HCT116 (cell line): ENCODE data around the gene BRSK2. TPM values are rescaled to one million over a fixed set of nuclear protein-coding genes. Genes with fewer than 3 reads are reported as not detected.

ENCODE experiments used
- ATAC-seq: fragments of 200-7000 bp; cut with Tn5 transposase; 2 replicates; pipeline ENCODE4 v1.9.1; 2020; ENCODE audit warnings: mild to moderate bottlenecking, moderate library complexity
- BruUV-seq: library from RNA; stranded (reverse); fragments of 400-500 nt; replicated peaks from 2 replicates; lab custom pipeline; 2021; lab: Mats Ljungman, UMichigan
- CTCF ChIA-PET: fragments of 300-600 bp; sonication (Branson Sonifier 250); formaldehyde crosslinking; loops from one replicate; lab custom pipeline; 2021; ENCODE audit warnings: antibody characterized with exemption; lab: Charles Lee
- POLR2A ChIA-PET: fragments of 300-600, 350-600 bp; sonication (Branson Sonifier 250); formaldehyde crosslinking; loops from one replicate; lab custom pipeline; 2021; ENCODE audit warnings: antibody characterized with exemption; lab: Charles Lee
- RAD21 ChIA-PET, 2 experiments: fragments of 300-600 bp; sonication (Branson Sonifier 250); formaldehyde crosslinking; loops; one replicate each; lab custom pipeline; 2023; ENCODE audit warnings: low total read pairs in 2 of 2; ENCODE audit not compliant: uncharacterized antibody in 2 of 2, unreplicated experiment in 2 of 2, low non-redundant PET in 1 of 2; lab: Charles Lee
- DNase-seq: peaks from one replicate; pipeline ENCODE4 v3.0.0-alpha.2; 2010; ENCODE audit warnings: low read depth, low spot score
- H2AFZ ChIP-seq: fragments of 200-600 bp; shearing (Covaris generic), sonication (generic); 2 replicates; pipeline ENCODE4 v1.6.1; 2017; ENCODE audit warnings: low read depth, mixed run types, mixed read lengths, antibody characterized with exemption, low read length; ENCODE audit not compliant: poor library complexity, severe bottlenecking
- H3K27ac ChIP-seq: 2 replicates; pipeline ENCODE4 v1.5.1; 2012; ENCODE audit warnings: low read depth, low read length
- H3K27me3 ChIP-seq: fragments of 200-600 bp; sonication (generic); 2 replicates; pipeline ENCODE4 v1.6.1; 2016; ENCODE audit warnings: mixed run types, low read length, mixed read lengths; ENCODE audit not compliant: insufficient read depth
- H3K36me3 ChIP-seq, 2 experiments: fragments of 200-500 bp in 1 of 2; fragments of 200-600 bp in 1 of 2; sonication (Bioruptor generic) in 1 of 2; sonication (generic) in 1 of 2; 2 replicates each; pipeline versions ENCODE4 v1.5.1 to v1.6.1; 2014 to 2016; ENCODE audit warnings: low read length in 2 of 2, inconsistent platforms in 1 of 2, mixed read lengths in 1 of 2, mixed run types in 1 of 2; ENCODE audit not compliant: insufficient read depth in 2 of 2, control insufficient read depth in 1 of 2
- H3K4me1 ChIP-seq, 2 experiments: fragments of 200-600 bp in 1 of 2; sonication (generic) in 1 of 2; 2 replicates each; pipeline versions ENCODE4 v1.5.1 to v1.6.1; 2012 to 2017; ENCODE audit warnings: low read length in 2 of 2, inconsistent platforms in 1 of 2, mild to moderate bottlenecking in 1 of 2, mixed read lengths in 1 of 2, mixed run types in 1 of 2, moderate library complexity in 1 of 2; ENCODE audit not compliant: insufficient read depth in 2 of 2, control insufficient read depth in 1 of 2
- H3K4me2 ChIP-seq: fragments of 200-600 bp; sonication (generic); 2 replicates; pipeline ENCODE4 v1.6.1; 2017; ENCODE audit warnings: mixed run types, low read length, mixed read lengths
- H3K4me3 ChIP-seq, 2 experiments: fragments of 200-600 bp in 1 of 2; sonication (generic) in 1 of 2; replicated peaks in 1 of 2; 2 replicates each; pipeline ENCODE4 v1.5.1; 2011 to 2016; ENCODE audit warnings: low read length in 2 of 2, control low read depth in 1 of 2, low read depth in 1 of 2, mild to moderate bottlenecking in 1 of 2, mixed read lengths in 1 of 2, mixed run types in 1 of 2
- H3K79me2 ChIP-seq: fragments of 200-600 bp; sonication (generic); 2 replicates; pipeline ENCODE4 v1.6.1; 2017; ENCODE audit warnings: mild to moderate bottlenecking, mixed run types, low read length, moderate library complexity, mixed read lengths; ENCODE audit not compliant: insufficient read depth
- H3K9ac ChIP-seq: fragments of 200-600 bp; sonication (generic); 2 replicates; pipeline ENCODE4 v1.6.1; 2016; ENCODE audit warnings: low read length, mixed read lengths
- H3K9me2 ChIP-seq: fragments of 200-600 bp; sonication (generic), shearing (Covaris generic); 2 replicates; pipeline ENCODE4 v1.6.1; 2017; ENCODE audit warnings: mixed run types, mild to moderate bottlenecking, moderate library complexity; ENCODE audit not compliant: insufficient read depth
- H3K9me3 ChIP-seq, 2 experiments: fragments of 200-500 bp in 1 of 2; fragments of 200-600 bp in 1 of 2; sonication (Bioruptor generic) in 1 of 2; sonication (generic) in 1 of 2; 2 replicates each; pipeline ENCODE4 v1.6.1; 2014 to 2017; ENCODE audit warnings: low read length in 2 of 2, mixed read lengths in 2 of 2, inconsistent platforms in 1 of 2, low read depth in 1 of 2, mild to moderate bottlenecking in 1 of 2, mixed run types in 1 of 2, moderate library complexity in 1 of 2; ENCODE audit not compliant: control insufficient read depth in 1 of 2, insufficient read depth in 1 of 2
- H4K20me1 ChIP-seq: fragments of 200-600 bp; sonication (generic), shearing (Covaris generic); 2 replicates; pipeline ENCODE4 v1.6.1; 2017; ENCODE audit warnings: mixed run types, mild to moderate bottlenecking, moderate library complexity; ENCODE audit not compliant: insufficient read depth
- CEBPB ChIP-seq: IDR thresholded peaks from 2 replicates; pipeline ENCODE4 v1.6.1; 2012; ENCODE audit warnings: low read depth
- EGR1 ChIP-seq: IDR thresholded peaks from 2 replicates; pipeline ENCODE4 v1.6.1; 2012; ENCODE audit warnings: low read depth
- EZH2phosphoT487 ChIP-seq: fragments of 200-600 bp; IDR thresholded peaks from 2 replicates; pipeline ENCODE4 v1.6.1; 2018; ENCODE audit warnings: antibody characterized with exemption, borderline replicate concordance
- FOSL1 ChIP-seq: IDR thresholded peaks from 2 replicates; pipeline ENCODE4 v1.6.1; 2012; ENCODE audit warnings: low read depth
- JUND ChIP-seq: IDR thresholded peaks from 2 replicates; pipeline ENCODE4 v1.6.1; 2012
- MAX ChIP-seq: IDR thresholded peaks from 2 replicates; pipeline ENCODE4 v1.6.1; 2012
- POLR2A ChIP-seq: IDR thresholded peaks from 2 replicates; pipeline ENCODE4 v1.7.0; 2011; ENCODE audit warnings: borderline replicate concordance; ENCODE audit not compliant: insufficient read depth, insufficient read length; ENCODE audit errors: extremely low read depth
- REST ChIP-seq: IDR thresholded peaks from 2 replicates; pipeline ENCODE4 v1.6.1; 2012; ENCODE audit warnings: low read depth
- ZNF274 ChIP-seq: fragments of 200-500 bp; sonication (Bioruptor generic); IDR thresholded peaks from 2 replicates; pipeline ENCODE4 v1.6.1; 2014; ENCODE audit warnings: mild to moderate bottlenecking, low read depth, low read length, inconsistent platforms
- intact Hi-C: fragments of 100-400 bp; cut with micrococcal nuclease; formaldehyde crosslinking; loops from 2 replicates; pipeline ENCODE4 v1.10.0; 2022
- total RNA-seq: library from RNA; stranded (reverse); gene quantifications from one replicate; pipeline ENCODE4 v1.2.1, GENCODE V29; 2021; ENCODE audit not compliant: unreplicated experiment

The BRSK2 gene
- total RNA-seq, 1 experiment from 2014 or later = 14.0 TPM

GRCh38 chr11:1400317-1401170, 10.8 kb downstream of the BRSK2 start:
- Histone ChIP-seq H3K4me2 (no peak overlapping the region), H3K9ac (no peak overlapping the region), H2AFZ (no peak overlapping the region), H3K4me3 (no peak overlapping the region), H3K36me3 (no peaks in the 10 kb centered on the region), H3K9me3 (no peaks in the 10 kb centered on the region), H3K27me3 (no peaks in the 10 kb centered on the region), H3K27ac (no peak overlapping the region), H3K4me1 (no peaks in the 10 kb centered on the region), H3K79me2 (no peaks in the 10 kb centered on the region), H3K9me2 (no peaks in the 10 kb centered on the region), H4K20me1 (no peaks in the 10 kb centered on the region)
- TF ChIP-seq MAX (no peak), JUND (no peak), FOSL1 (no peak), EGR1 (no peak), CEBPB (no peak), ZNF274 (no peak)
- POLR2A ChIA-PET = no interaction called here
- RAD21 ChIA-PET = interaction anchor here in 1 of 2 experiments (0.5 kb wide), 1 partner anchor 11 kb away, joined by 6 read pairs; the partner anchor contains the start of gene BRSK2
- DNase-seq = no peak
- intact Hi-C loops = no loop called here
- no TSS peak for BruUV-seq
- CTCF ChIA-PET = no interaction called here
- ATAC-seq = no peak

- TF ChIP-seq EZH2phosphoT487 (no peak), REST (no peak), POLR2A (no peak)
- RAD21 ChIA-PET = no interaction called here
Observed at GRCh38 chr11:1401171-1401445, 11.4 kb downstream of the BRSK2 start.

More at GRCh38 chr11:1401171-1401445, 11.4 kb downstream of the BRSK2 start:
- no peaks in the 10 kb centered on the region for H3K27me3 ChIP-seq
- H3K36me3 ChIP-seq = no peaks in the 10 kb centered on the region
- ChIA-PET CTCF (no interaction called here), POLR2A (no interaction called here)
- ATAC-seq = no peak
- H3K9me3 ChIP-seq = no peaks in the 10 kb centered on the region
- no peaks in the 10 kb centered on the region for H4K20me1 ChIP-seq
- no peak overlapping the region for H3K9ac ChIP-seq
- no peaks in the 10 kb centered on the region for H3K4me1 ChIP-seq
- H2AFZ ChIP-seq = no peak overlapping the region
- H3K9me2 ChIP-seq = no peaks in the 10 kb centered on the region
- H3K4me2 ChIP-seq = no peak overlapping the region
- H3K4me3 ChIP-seq = no peak overlapping the region
- no TSS peak for BruUV-seq
- H3K79me2 ChIP-seq = no peaks in the 10 kb centered on the region
- DNase-seq = no peak
- no peak overlapping the region for H3K27ac ChIP-seq
- intact Hi-C loops = no loop called here
